Liver (tissue), 9 donors: ENCODE results near the gene RACGAP1. TPM values are rescaled to one million over a fixed set of nuclear protein-coding genes. Genes with fewer than 3 reads are reported as not detected.

Source experiments
- DNase-seq: peaks from one replicate; pipeline ENCODE4 v3.0.0-alpha.2; 2017; ENCODE audit warnings: low spot score
- H3K27ac ChIP-seq, 2 donors: one replicate each; pipeline ENCODE4 v1.7.0; 2013; ENCODE audit warnings: inconsistent platforms in 2 of 2, low read length in 2 of 2, control low read depth in 1 of 2, low read depth in 1 of 2, mild to moderate bottlenecking in 1 of 2
- H3K27me3 ChIP-seq, 4 donors: one replicate each; pipeline versions ENCODE4 v1.6.1 to v1.7.0; 2013; ENCODE audit warnings: low read length in 3 of 4, inconsistent platforms in 1 of 4, mild to moderate bottlenecking in 1 of 4, moderate library complexity in 1 of 4; ENCODE audit not compliant: control insufficient read depth in 4 of 4, insufficient read depth in 4 of 4
- H3K36me3 ChIP-seq, 4 donors: one replicate each; pipeline versions ENCODE4 v1.6.1 to v1.7.0; 2013; ENCODE audit warnings: low read length in 3 of 4, mild to moderate bottlenecking in 3 of 4, low read depth in 1 of 4, moderate library complexity in 1 of 4; ENCODE audit not compliant: control insufficient read depth in 4 of 4, insufficient read depth in 3 of 4
- H3K4me1 ChIP-seq, 4 donors: one replicate each; pipeline versions ENCODE4 v1.6.1 to v1.7.0; 2013; ENCODE audit warnings: low read length in 3 of 4, mild to moderate bottlenecking in 3 of 4, moderate library complexity in 1 of 4; ENCODE audit not compliant: control insufficient read depth in 4 of 4, insufficient read depth in 4 of 4
- H3K4me3 ChIP-seq, 3 donors: one replicate each; pipeline versions ENCODE4 v1.6.1 to v1.7.0; 2013; ENCODE audit warnings: low read length in 3 of 3, control low read depth in 1 of 3, low read depth in 1 of 3, mild to moderate bottlenecking in 1 of 3
- H3K9ac ChIP-seq, 2 donors: one replicate each; pipeline ENCODE4 v1.7.0; 2013; ENCODE audit warnings: low read length in 2 of 2, mild to moderate bottlenecking in 2 of 2, moderate library complexity in 2 of 2, control low read depth in 1 of 2, low read depth in 1 of 2
- H3K9me3 ChIP-seq, 4 donors: one replicate each; pipeline versions ENCODE4 v1.6.1 to v1.7.0; 2013; ENCODE audit warnings: low read length in 3 of 4; ENCODE audit not compliant: control insufficient read depth in 4 of 4
- EGR1 ChIP-seq, 2 donors: IDR thresholded peaks; 2 replicates each; pipeline ENCODE4 v1.6.1; 2016 to 2018; ENCODE audit warnings: antibody characterized with exemption in 2 of 2, low read depth in 2 of 2
- FOXA1 ChIP-seq: IDR thresholded peaks from 2 replicates; pipeline ENCODE4 v1.6.1; 2016; ENCODE audit warnings: antibody characterized with exemption
- FOXA2 ChIP-seq: IDR thresholded peaks from 2 replicates; pipeline ENCODE4 v1.6.1; 2016; ENCODE audit warnings: antibody characterized with exemption
- GABPA ChIP-seq, 2 donors: IDR thresholded peaks in 1 of 2; conservative IDR thresholded peaks in 1 of 2; 2 replicates each; pipeline ENCODE4 v1.6.1; 2016; ENCODE audit warnings: antibody characterized with exemption in 2 of 2, mild to moderate bottlenecking in 1 of 2, moderate library complexity in 1 of 2
- HNF4A ChIP-seq, 2 donors: conservative IDR thresholded peaks; 2 replicates each; pipeline ENCODE4 v1.6.1; 2016; ENCODE audit warnings: antibody characterized with exemption in 2 of 2, mild to moderate bottlenecking in 2 of 2
- HNF4G ChIP-seq: IDR thresholded peaks from 2 replicates; pipeline ENCODE4 v1.6.1; 2016; ENCODE audit warnings: antibody characterized with exemption
- JUND ChIP-seq, 2 donors: IDR thresholded peaks; 2 replicates each; pipeline ENCODE4 v1.6.1; 2016; ENCODE audit warnings: antibody characterized with exemption in 2 of 2
- NR2F2 ChIP-seq: IDR thresholded peaks from 2 replicates; pipeline ENCODE4 v1.6.1; 2016; ENCODE audit warnings: antibody characterized with exemption
- RAD21 ChIP-seq, 2 donors: IDR thresholded peaks; 2 replicates each; pipeline ENCODE4 v1.6.1; 2016; ENCODE audit warnings: antibody characterized with exemption in 2 of 2, mild to moderate bottlenecking in 2 of 2
- RXRA ChIP-seq, 2 donors: IDR thresholded peaks; 2 replicates each; pipeline ENCODE4 v1.6.1; 2017 to 2018; ENCODE audit warnings: antibody characterized with exemption in 2 of 2, mild to moderate bottlenecking in 1 of 2
- SP1 ChIP-seq: IDR thresholded peaks from 2 replicates; pipeline ENCODE4 v1.6.1; 2018; ENCODE audit warnings: antibody characterized with exemption, mild to moderate bottlenecking
- TAF1 ChIP-seq: conservative IDR thresholded peaks from 2 replicates; pipeline ENCODE4 v1.6.1; 2016; ENCODE audit warnings: antibody characterized with exemption, mild to moderate bottlenecking
- YY1 ChIP-seq: IDR thresholded peaks from 2 replicates; pipeline ENCODE4 v1.6.1; 2016; ENCODE audit warnings: antibody characterized with exemption, mild to moderate bottlenecking
- WGBS: extraction: QIAGEN DNeasy Blood & Tissue Kit; methylation state at CpG from one replicate; pipeline ENCODE4 v1.1.7; 2013; 5-methylcytosine and 5-hydroxymethylcytosine counted together
- polyA plus RNA-seq, 2 donors: library from polyadenylated mRNA; stranded (reverse) in 1 of 2; unstranded in 1 of 2; fragments of 200-250 nt in 1 of 2; fragments of >200 nt in 1 of 2; fragmentation: Nextera tagmentation in 1 of 2; extraction: Ambion mirVana in 1 of 2; gene quantifications; one replicate each; pipeline versions ENCODE4 v1.2.1 to v1.2.3, GENCODE V29; 2013 to 2015
- total RNA-seq, 2 donors: library from RNA; depleted of rRNA; stranded (reverse); fragments of >200 nt; gene quantifications; one replicate each; pipeline ENCODE4 v1.2.3, GENCODE V29; 2014
- TF ChIP-seq, protein P1 (sequence below): IDR thresholded peaks from 2 replicates; pipeline ENCODE4 v1.6.1; 2016; ENCODE audit warnings: antibody characterized with exemption
- TF ChIP-seq, protein P2 (sequence below): IDR thresholded peaks from 2 replicates; pipeline ENCODE4 v1.6.1; 2016; ENCODE audit warnings: antibody characterized with exemption, mild to moderate bottlenecking
- TF ChIP-seq, protein P3 (sequence below): fragments of 150-350 bp; IDR thresholded peaks from 2 replicates; pipeline ENCODE4 v1.5.1; 2017; ENCODE audit warnings: improper control_type of control experiment, low read depth, low read length; ENCODE audit not compliant: missing input control
- TF ChIP-seq, protein P4 (sequence below): IDR thresholded peaks from 2 replicates; pipeline ENCODE4 v1.6.1; 2016; ENCODE audit warnings: antibody characterized with exemption
- TF ChIP-seq, protein P5 (sequence below): IDR thresholded peaks from 2 replicates; pipeline ENCODE4 v1.6.1; 2016; ENCODE audit warnings: antibody characterized with exemption
- donor health status: healthy.
- donor health status: healthy.
- donor health status: healthy.
- donor health status: healthy.
- donor health status: healthy.

The RACGAP1 gene
- total and polyA plus RNA-seq, 4 donors: 1.0 to 38.3 (median 2.9) TPM

DNA sequence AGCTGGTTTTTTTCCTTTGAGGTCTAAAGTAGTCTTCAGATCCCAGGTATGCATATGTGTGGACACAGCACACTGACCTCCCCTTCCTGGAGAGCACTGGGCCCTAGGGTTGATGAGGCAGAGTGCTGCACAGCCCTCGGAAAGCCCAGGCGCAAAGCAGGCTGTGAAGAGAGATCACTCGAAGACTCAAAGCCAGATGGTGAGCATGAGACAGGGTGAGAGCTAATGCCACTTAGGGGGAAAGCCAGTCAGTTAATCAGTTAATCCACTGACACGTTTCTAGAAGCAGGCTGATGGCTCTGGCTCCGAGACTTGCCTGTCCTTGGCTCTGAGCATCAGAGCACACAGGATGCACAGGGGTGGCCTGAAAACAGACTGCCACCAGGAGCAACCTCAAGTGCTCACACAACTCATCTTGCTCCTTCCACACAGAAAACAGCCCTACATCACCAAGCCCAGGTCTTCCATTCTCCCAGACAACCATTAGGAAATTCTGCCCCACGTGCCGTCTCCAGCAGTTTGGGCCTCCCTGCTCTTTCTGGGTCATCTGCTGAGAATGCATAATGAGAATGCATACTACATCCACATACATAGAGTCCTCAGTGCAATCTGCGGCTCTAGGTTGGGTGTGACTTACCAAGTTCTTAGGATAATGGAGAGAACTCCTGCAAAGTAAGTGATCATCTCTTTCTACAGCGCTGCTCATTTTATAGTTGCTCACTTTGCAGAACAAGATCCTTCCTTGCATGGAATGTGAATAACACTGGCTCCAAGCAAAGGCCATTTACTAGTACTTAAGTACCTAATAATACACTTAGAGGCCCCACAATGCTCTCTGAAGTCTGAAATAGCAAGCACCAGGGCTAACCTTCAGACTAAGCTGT, 40.6 kb downstream of the RACGAP1 start:
- no peaks in the 10 kb centered on the region for H3K9me3 ChIP-seq
- no peak overlapping the region for H3K9ac ChIP-seq
- H3K4me1 ChIP-seq: peaks cover 0 to 11% (median 4%) of the 10 kb centered on the region in 4 donors
- DNase-seq: no peak
- H3K27ac ChIP-seq: no peak overlapping the region
- no peaks in the 10 kb centered on the region for H3K27me3 ChIP-seq
- 93% methylated on average over 9 of the region's 9 CpGs for WGBS
- no peaks in the 10 kb centered on the region for H3K36me3 ChIP-seq
- no peak for TF ChIP-seq SP1
- TF ChIP-seq NR2F2: no peak
- no peak for TF ChIP-seq TAF1
- no peak for TF ChIP-seq GABPA (IDR thresholded peaks at IDR 0.05 in 1 of 2, conservative IDR thresholded peaks at IDR 0.05 in 1 of 2)
- TF ChIP-seq, protein P1, sequence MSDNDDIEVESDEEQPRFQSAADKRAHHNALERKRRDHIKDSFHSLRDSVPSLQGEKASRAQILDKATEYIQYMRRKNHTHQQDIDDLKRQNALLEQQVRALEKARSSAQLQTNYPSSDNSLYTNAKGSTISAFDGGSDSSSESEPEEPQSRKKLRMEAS: no peak
- TF ChIP-seq EGR1 (IDR thresholded peaks at IDR 0.05; ENCODE audit: low read depth in 2 of 2): no peak
- no peak for TF ChIP-seq YY1
- TF ChIP-seq, protein P2, sequence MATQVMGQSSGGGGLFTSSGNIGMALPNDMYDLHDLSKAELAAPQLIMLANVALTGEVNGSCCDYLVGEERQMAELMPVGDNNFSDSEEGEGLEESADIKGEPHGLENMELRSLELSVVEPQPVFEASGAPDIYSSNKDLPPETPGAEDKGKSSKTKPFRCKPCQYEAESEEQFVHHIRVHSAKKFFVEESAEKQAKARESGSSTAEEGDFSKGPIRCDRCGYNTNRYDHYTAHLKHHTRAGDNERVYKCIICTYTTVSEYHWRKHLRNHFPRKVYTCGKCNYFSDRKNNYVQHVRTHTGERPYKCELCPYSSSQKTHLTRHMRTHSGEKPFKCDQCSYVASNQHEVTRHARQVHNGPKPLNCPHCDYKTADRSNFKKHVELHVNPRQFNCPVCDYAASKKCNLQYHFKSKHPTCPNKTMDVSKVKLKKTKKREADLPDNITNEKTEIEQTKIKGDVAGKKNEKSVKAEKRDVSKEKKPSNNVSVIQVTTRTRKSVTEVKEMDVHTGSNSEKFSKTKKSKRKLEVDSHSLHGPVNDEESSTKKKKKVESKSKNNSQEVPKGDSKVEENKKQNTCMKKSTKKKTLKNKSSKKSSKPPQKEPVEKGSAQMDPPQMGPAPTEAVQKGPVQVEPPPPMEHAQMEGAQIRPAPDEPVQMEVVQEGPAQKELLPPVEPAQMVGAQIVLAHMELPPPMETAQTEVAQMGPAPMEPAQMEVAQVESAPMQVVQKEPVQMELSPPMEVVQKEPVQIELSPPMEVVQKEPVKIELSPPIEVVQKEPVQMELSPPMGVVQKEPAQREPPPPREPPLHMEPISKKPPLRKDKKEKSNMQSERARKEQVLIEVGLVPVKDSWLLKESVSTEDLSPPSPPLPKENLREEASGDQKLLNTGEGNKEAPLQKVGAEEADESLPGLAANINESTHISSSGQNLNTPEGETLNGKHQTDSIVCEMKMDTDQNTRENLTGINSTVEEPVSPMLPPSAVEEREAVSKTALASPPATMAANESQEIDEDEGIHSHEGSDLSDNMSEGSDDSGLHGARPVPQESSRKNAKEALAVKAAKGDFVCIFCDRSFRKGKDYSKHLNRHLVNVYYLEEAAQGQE: no peak
- TF ChIP-seq FOXA2: no peak
- TF ChIP-seq FOXA1: no peak
- TF ChIP-seq, protein P3, sequence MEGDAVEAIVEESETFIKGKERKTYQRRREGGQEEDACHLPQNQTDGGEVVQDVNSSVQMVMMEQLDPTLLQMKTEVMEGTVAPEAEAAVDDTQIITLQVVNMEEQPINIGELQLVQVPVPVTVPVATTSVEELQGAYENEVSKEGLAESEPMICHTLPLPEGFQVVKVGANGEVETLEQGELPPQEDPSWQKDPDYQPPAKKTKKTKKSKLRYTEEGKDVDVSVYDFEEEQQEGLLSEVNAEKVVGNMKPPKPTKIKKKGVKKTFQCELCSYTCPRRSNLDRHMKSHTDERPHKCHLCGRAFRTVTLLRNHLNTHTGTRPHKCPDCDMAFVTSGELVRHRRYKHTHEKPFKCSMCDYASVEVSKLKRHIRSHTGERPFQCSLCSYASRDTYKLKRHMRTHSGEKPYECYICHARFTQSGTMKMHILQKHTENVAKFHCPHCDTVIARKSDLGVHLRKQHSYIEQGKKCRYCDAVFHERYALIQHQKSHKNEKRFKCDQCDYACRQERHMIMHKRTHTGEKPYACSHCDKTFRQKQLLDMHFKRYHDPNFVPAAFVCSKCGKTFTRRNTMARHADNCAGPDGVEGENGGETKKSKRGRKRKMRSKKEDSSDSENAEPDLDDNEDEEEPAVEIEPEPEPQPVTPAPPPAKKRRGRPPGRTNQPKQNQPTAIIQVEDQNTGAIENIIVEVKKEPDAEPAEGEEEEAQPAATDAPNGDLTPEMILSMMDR: no peak
- no peak for TF ChIP-seq JUND (IDR thresholded peaks at IDR 0.05)
- TF ChIP-seq, protein P4, sequence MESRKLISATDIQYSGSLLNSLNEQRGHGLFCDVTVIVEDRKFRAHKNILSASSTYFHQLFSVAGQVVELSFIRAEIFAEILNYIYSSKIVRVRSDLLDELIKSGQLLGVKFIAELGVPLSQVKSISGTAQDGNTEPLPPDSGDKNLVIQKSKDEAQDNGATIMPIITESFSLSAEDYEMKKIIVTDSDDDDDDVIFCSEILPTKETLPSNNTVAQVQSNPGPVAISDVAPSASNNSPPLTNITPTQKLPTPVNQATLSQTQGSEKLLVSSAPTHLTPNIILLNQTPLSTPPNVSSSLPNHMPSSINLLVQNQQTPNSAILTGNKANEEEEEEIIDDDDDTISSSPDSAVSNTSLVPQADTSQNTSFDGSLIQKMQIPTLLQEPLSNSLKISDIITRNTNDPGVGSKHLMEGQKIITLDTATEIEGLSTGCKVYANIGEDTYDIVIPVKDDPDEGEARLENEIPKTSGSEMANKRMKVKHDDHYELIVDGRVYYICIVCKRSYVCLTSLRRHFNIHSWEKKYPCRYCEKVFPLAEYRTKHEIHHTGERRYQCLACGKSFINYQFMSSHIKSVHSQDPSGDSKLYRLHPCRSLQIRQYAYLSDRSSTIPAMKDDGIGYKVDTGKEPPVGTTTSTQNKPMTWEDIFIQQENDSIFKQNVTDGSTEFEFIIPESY: no peak
- no peak for TF ChIP-seq HNF4G
- no peak for TF ChIP-seq HNF4A (conservative IDR thresholded peaks at IDR 0.05)
- no peak for TF ChIP-seq RAD21 (IDR thresholded peaks at IDR 0.05)
- no peak for TF ChIP-seq RXRA (IDR thresholded peaks at IDR 0.05)
- TF ChIP-seq, protein P5, sequence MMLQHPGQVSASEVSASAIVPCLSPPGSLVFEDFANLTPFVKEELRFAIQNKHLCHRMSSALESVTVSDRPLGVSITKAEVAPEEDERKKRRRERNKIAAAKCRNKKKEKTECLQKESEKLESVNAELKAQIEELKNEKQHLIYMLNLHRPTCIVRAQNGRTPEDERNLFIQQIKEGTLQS: no peak
- H3K4me3 ChIP-seq: no peak overlapping the region
